Bronchus fibroblast of lung (primary cell): ENCODE measurements around the gene COL18A1. TPM values are rescaled to one million over a fixed set of nuclear protein-coding genes. Genes with fewer than 3 reads are reported as not detected.

Source experiments
- total RNA-seq: library from RNA; depleted of rRNA; stranded (reverse); fragments of >200 nt; gene quantifications from 2 replicates; pipeline ENCODE4 v1.2.3, GENCODE V29; 2015

The COL18A1 gene
- total RNA-seq = 100 TPM in 2 replicates

GRCh38 chr21:45404730-45405270 lies at the start of gene COL18A1:
Gene COL18A1, plus strand, starts transcription at chr21:45405165. Its CDS starts 66 bp downstream, at chr21:45405231.

GRCh38 chr21:45542242-45542666 lies 137.3 kb downstream of the COL18A1 start, which contains the start of gene SLC19A1:
Gene SLC19A1, minus strand, starts transcription at chr21:45542440. Its CDS starts 4,481 bp downstream, at chr21:45537959.

Other genes with a start within 250 kb of the COL18A1 start
- 31.7 and 32.8 TPM in 2 replicates for gene POFUT2, start 117.3 kb upstream of the COL18A1 start, total RNA-seq
- gene SLC19A1, start 137.3 kb downstream of the COL18A1 start, total RNA-seq = 17.5 and 22.7 TPM in 2 replicates
- gene PCBP3, start 238.6 kb downstream of the COL18A1 start, total RNA-seq = 5.2 and 10.6 TPM in 2 replicates